ENCODE data around the gene GPX7.

- TF ChIP-seq ZNF391 (tag by site-specific recombination; IDR thresholded peaks at IDR 0.05; ENCODE audit: borderline replicate concordance, low read depth) (no peak), ZNF175 (tag by site-specific recombination; IDR thresholded peaks at IDR 0.05) (no peak), HIC1 (tag by site-specific recombination; IDR thresholded peaks at IDR 0.05) (no peak), ZNF335 (tag by site-specific recombination; conservative IDR thresholded peaks at IDR 0.05) (no peak), CTCF (tag by site-specific recombination; IDR thresholded peaks at IDR 0.05) (no peak), TCF7L2 (IDR thresholded peaks at IDR 0.05; ENCODE audit: borderline replicate concordance, low read depth, low read length) (no peak), ZSCAN23 (tag by site-specific recombination; IDR thresholded peaks at IDR 0.05) (no peak), GLI2 (tag by site-specific recombination; IDR thresholded peaks at IDR 0.05; ENCODE audit: borderline replicate concordance, low read depth) (no peak), ZBTB11 (tag by site-specific recombination; conservative IDR thresholded peaks at IDR 0.05; ENCODE audit: low read depth) (no peak), ZNF449 (tag by site-specific recombination; IDR thresholded peaks at IDR 0.05) (no peak), GLI4 (tag by site-specific recombination; IDR thresholded peaks at IDR 0.05) (no peak), ZNF169 (tag by site-specific recombination; IDR thresholded peaks at IDR 0.05) (no peak), SCRT1 (tag by site-specific recombination; IDR thresholded peaks at IDR 0.05; ENCODE audit: borderline replicate concordance) (no peak), ZNF626 (tag by site-specific recombination; IDR thresholded peaks at IDR 0.05) (no peak)
Measured at GRCh38 chr1:52628614-52629324, 26.6 kb downstream of the GPX7 start.

All from HEK293 (cell line).